ENCODE measurements around the gene EGR4.

GRCh38 chr2:73244580-73244979, 48.8 kb downstream of the EGR4 start:
- TF ChIP-seq CTCF (IDR thresholded peaks at IDR 0.05): no peak
- no peak for TF ChIP-seq POLR2A (IDR thresholded peaks at IDR 0.05)
- no peak for TF ChIP-seq POLR2AphosphoS5 (IDR thresholded peaks at IDR 0.05)
- no peak for TF ChIP-seq EP300 (IDR thresholded peaks at IDR 0.05)
